K562 (cell line): Measurements from ENCODE around the gene PLA2G7. TPM values are rescaled to one million over a fixed set of nuclear protein-coding genes. Genes with fewer than 3 reads are reported as not detected.
A peak's percentile ranks its signal among the peaks of the same experiment; 100 is the strongest.

Experiments used
- ATAC-seq: fragments of 200-7000 bp; cut with Tn5 transposase; 3 replicates; pipeline ENCODE4 v1.9.1; 2020; ENCODE audit warnings: moderate library complexity
- BruUV-seq: library from RNA; stranded (reverse); fragments of 400-500 nt; replicated peaks from 2 replicates; lab custom pipeline; 2021; lab: Mats Ljungman, UMichigan
- CTCF ChIA-PET: fragments of 300-600 bp; formaldehyde crosslinking; extraction: SDS; loops from one replicate; lab custom pipeline; 2021; ENCODE audit warnings: low intra/inter-chr PET ratio; lab: Yijun Ruan, JAX
- POLR2A ChIA-PET: fragments of 300-600, 350-650 bp; sonication (Branson Sonifier 250); formaldehyde crosslinking; extraction: SDS; loops from one replicate; lab custom pipeline; 2021; ENCODE audit warnings: antibody characterized with exemption, inconsistent platforms; lab: Yijun Ruan, JAX
- DNase-seq, 4 experiments: peaks; one replicate each; pipeline versions ENCODE4 v3.0.0 to v3.0.0-alpha.2; 2011 to 2018; ENCODE audit warnings: low spot score in 3 of 4, mixed read lengths in 3 of 4; ENCODE audit errors: extremely low read depth in 1 of 4
- FAIRE-seq: peaks from 2 replicates; lab custom pipeline; 2011; peaks lifted over from hg19 to GRCh38; lab: Jason Lieb, UNC
- H2AFZ ChIP-seq: 2 replicates; pipeline ENCODE4 v1.6.0; 2011; ENCODE audit warnings: low read depth, low read length, control low read depth, inconsistent platforms
- H3K27ac ChIP-seq: fragments of 200-600 bp; 3 replicates; pipeline ENCODE4 v1.8.0; 2011; ENCODE audit warnings: low read depth, mild to moderate bottlenecking, control low read depth, inconsistent platforms, low read length, moderate library complexity, mixed read lengths; ENCODE audit errors: extremely low read depth
- H3K27me3 ChIP-seq, 2 experiments: fragments of 300-600 bp in 1 of 2; 2 replicates in 1 of 2; 3 replicates in 1 of 2; pipeline versions ENCODE4 v1.6.0 to v1.8.0; 2011; ENCODE audit warnings: inconsistent platforms in 2 of 2, low read length in 2 of 2, mild to moderate bottlenecking in 1 of 2, mixed read lengths in 1 of 2, moderate library complexity in 1 of 2; ENCODE audit not compliant: control insufficient read depth in 2 of 2, insufficient read depth in 2 of 2
- H3K36me3 ChIP-seq: fragments of 300-600 bp; 3 replicates; pipeline ENCODE4 v1.8.0; 2011; ENCODE audit warnings: mild to moderate bottlenecking, low read length, inconsistent platforms; ENCODE audit not compliant: control insufficient read depth, insufficient read depth
- H3K4me1 ChIP-seq, 2 experiments: fragments of 200-600 bp in 1 of 2; replicated peaks in 1 of 2; 2 replicates in 1 of 2; 3 replicates in 1 of 2; pipeline versions ENCODE4 v1.5.1 to v1.8.0; 2011; ENCODE audit warnings: inconsistent platforms in 2 of 2, low read length in 2 of 2, mild to moderate bottlenecking in 1 of 2, mixed read lengths in 1 of 2, moderate library complexity in 1 of 2; ENCODE audit not compliant: control insufficient read depth in 2 of 2, insufficient read depth in 2 of 2
- H3K4me2 ChIP-seq: 2 replicates; pipeline ENCODE4 v1.6.1; 2011; ENCODE audit warnings: low read length, control low read depth, inconsistent platforms, mixed read lengths; ENCODE audit not compliant: insufficient read depth
- H3K4me3 ChIP-seq: fragments of 200-600 bp; sonication (generic), shearing (Covaris generic); 2 replicates; pipeline ENCODE4 v1.5.1; 2016; ENCODE audit warnings: control low read depth, inconsistent platforms
- H3K79me2 ChIP-seq: fragments of 200-600 bp; 3 replicates; pipeline ENCODE4 v1.8.0; 2011; ENCODE audit warnings: low read length, inconsistent platforms; ENCODE audit not compliant: control insufficient read depth, insufficient read depth
- H3K9ac ChIP-seq, 2 experiments: 2 replicates each; pipeline versions ENCODE4 v1.6.0 to v1.6.1; 2011; ENCODE audit warnings: low read depth in 2 of 2, low read length in 2 of 2, control low read depth in 1 of 2, inconsistent platforms in 1 of 2, mild to moderate bottlenecking in 1 of 2, mixed read lengths in 1 of 2; ENCODE audit not compliant: insufficient read depth in 1 of 2
- H3K9me1 ChIP-seq: one replicate; pipeline ENCODE4 v1.6.0; 2011; ENCODE audit warnings: inconsistent platforms, mild to moderate bottlenecking, low read length, moderate library complexity; ENCODE audit not compliant: control insufficient read depth, insufficient read depth
- H3K9me3 ChIP-seq: replicated peaks from 2 replicates; pipeline ENCODE4 v1.5.1; 2011; ENCODE audit warnings: low read depth, low read length, inconsistent platforms; ENCODE audit not compliant: control insufficient read depth, insufficient read depth
- H4K20me1 ChIP-seq: replicated peaks from 2 replicates; pipeline ENCODE4 v1.6.1; 2011; ENCODE audit warnings: low read length, inconsistent platforms, mixed read lengths; ENCODE audit not compliant: control insufficient read depth, insufficient read depth
- CTCF ChIP-seq, 3 experiments: IDR thresholded peaks in 2 of 3; conservative IDR thresholded peaks in 1 of 3; 2 replicates each; pipeline ENCODE4 v1.5.1; 2011 to 2012; ENCODE audit warnings: low read length in 3 of 3, mild to moderate bottlenecking in 3 of 3, control low read depth in 2 of 3, improper control_type of control experiment in 1 of 3, inconsistent platforms in 1 of 3, low read depth in 1 of 3, mixed read lengths in 1 of 3, moderate library complexity in 1 of 3; ENCODE audit not compliant: insufficient read depth in 2 of 3
- JUN ChIP-seq, 2 experiments: sonication (generic) in 1 of 2; formaldehyde crosslinking in 1 of 2; IDR thresholded peaks; 2 replicates each; pipeline versions ENCODE4 v1.6.1 to v1.8.0; 2012 to 2022; ENCODE audit warnings: borderline replicate concordance in 2 of 2, mild to moderate bottlenecking in 2 of 2, improper control_type of control experiment in 1 of 2, low read depth in 1 of 2, low read length in 1 of 2, missing genetic modification reagents in 1 of 2
- MEIS2 ChIP-seq: fragments of 450-650 bp; IDR thresholded peaks from 2 replicates; pipeline ENCODE4 v1.6.1; 2014; ENCODE audit warnings: mild to moderate bottlenecking; ENCODE audit not compliant: partially characterized antibody
- WGBS: fragments of 100-300 bp; shearing (Covaris generic); methylation state at CpG from one replicate; pipeline ENCODE4 v1.1.6; 2016; ENCODE audit warnings: low coverage, mixed read lengths; ENCODE audit not compliant: insufficient coverage; ENCODE audit errors: missing lambda C conversion rate; 5-methylcytosine and 5-hydroxymethylcytosine counted together
- in situ Hi-C: fragments of 300-500 bp; cut with MboI; formaldehyde crosslinking; loops from 4 replicates; pipeline ENCODE4 v1.15.0; 2018; ENCODE audit warnings: inconsistent platforms, mixed read lengths
- intact Hi-C: fragments of 100-400 bp; cut with micrococcal nuclease; formaldehyde crosslinking; loops from 2 replicates; pipeline ENCODE4 v1.14.2; 2022
- polyA plus RNA-seq, 8 experiments: library from polyadenylated mRNA; depleted of rRNA in 4 of 8; stranded (reverse) in 5 of 8; unstranded in 3 of 8; fragments of >200 nt; fragmentation: Nextera tagmentation in 2 of 8; fragmentation: Illumina TruSeq in 1 of 8; extraction: Ambion mirVana in 2 of 8; extraction: Trizol in 1 of 8; gene quantifications; 2 replicates each; pipeline versions ENCODE4 v1.2.1 to v1.2.3, GENCODE V29; 2011 to 2014; ENCODE audit warnings: inconsistent platforms in 1 of 8, missing spikeins in 1 of 8
- total RNA-seq, 7 experiments: library from RNA; depleted of rRNA in 6 of 7; stranded (reverse); fragments of >200 nt in 6 of 7; fragmentation: Illumina TruSeq in 2 of 7; extraction: Trizol in 2 of 7; gene quantifications; 2 replicates each; pipeline versions ENCODE4 v1.2.1 to v1.2.3, GENCODE V29; 2011 to 2021; ENCODE audit warnings: low replicate concordance in 1 of 7

PLA2G7 gene
- total and polyA plus RNA-seq, 9 of the 15 experiments (the other 6 are each of a cell fraction or from before 2014, with no cell fraction given), result not detected

GRCh38 chr6:46677314-46677654, 57.9 kb downstream of the PLA2G7 start:
- ChIA-PET CTCF (no interaction called here), POLR2A (no interaction called here)
- no TSS peak for BruUV-seq
- in situ Hi-C loops, result no loop called here
- no peak overlapping the region for H3K27ac ChIP-seq
- TF ChIP-seq JUN (IDR thresholded peaks at IDR 0.05; ENCODE audit: borderline replicate concordance, low read depth, low read length) (no peak), JUN (CRISPR knock-in tag; IDR thresholded peaks at IDR 0.05; ENCODE audit: borderline replicate concordance) (no peak), CTCF (IDR thresholded peaks at IDR 0.05 in 2 of 3, conservative IDR thresholded peaks at IDR 0.05 in 1 of 3; ENCODE audit: insufficient read depth in 2 of 3, low read depth in 1 of 3, low read length in 3 of 3) (peak in 2 of 3 experiments; percentile 34 to 35; a peak in 4 of 6 replicates), MEIS2 (peak; percentile 8)
- H3K79me2 ChIP-seq, result no peaks in the 10 kb centered on the region
- H3K27me3 ChIP-seq, result no peaks in the 10 kb centered on the region
- no peaks in the 10 kb centered on the region for H3K9me3 ChIP-seq
- FAIRE-seq (peak; percentile 35), ATAC-seq (peak; percentile 74), DNase-seq (peak in 2 of 4 experiments; percentile 7 to 21)
- H2AFZ ChIP-seq, result no peak overlapping the region
- H3K9me1 ChIP-seq, result no peaks in the 10 kb centered on the region
- intact Hi-C loops, result no loop called here
- 3% methylated on average over 4 of the region's 4 CpGs for WGBS
- no peak overlapping the region for H3K4me3 ChIP-seq
- H3K36me3 ChIP-seq, result no peaks in the 10 kb centered on the region
- no peak overlapping the region for H3K9ac ChIP-seq
- no peak overlapping the region for H3K4me2 ChIP-seq
- H3K4me1 ChIP-seq, result no peaks in the 10 kb centered on the region
- no peaks in the 10 kb centered on the region for H4K20me1 ChIP-seq
